OCI-LY7 (cell line): ENCODE results near the gene OLFML2B. TPM values are rescaled to one million over a fixed set of nuclear protein-coding genes. Genes with fewer than 3 reads are reported as not detected.

Experiments
- BruUV-seq: library from RNA; stranded (reverse); fragments of 400-500 nt; replicated peaks from 2 replicates; lab custom pipeline; 2021; lab: Mats Ljungman, UMichigan
- CTCF ChIA-PET: fragments of 300-600 bp; sonication (Branson Sonifier 250); formaldehyde crosslinking; loops from one replicate; lab custom pipeline; 2022; ENCODE audit warnings: antibody characterized with exemption; ENCODE audit not compliant: unreplicated experiment; lab: Charles Lee
- POLR2A ChIA-PET: fragments of 300-600 bp; sonication (Branson Sonifier 250); formaldehyde crosslinking; loops from one replicate; lab custom pipeline; 2022; ENCODE audit warnings: antibody characterized with exemption; lab: Charles Lee
- DNase-seq: peaks from one replicate; pipeline ENCODE4 v3.0.0-alpha.2; 2015; ENCODE audit warnings: low spot score
- H2AFZ ChIP-seq: fragments of 200-600 bp; sonication (generic), shearing (Covaris generic); 2 replicates; pipeline ENCODE4 v1.6.1; 2014; ENCODE audit warnings: mild to moderate bottlenecking, antibody characterized with exemption, low read length, moderate library complexity
- H3K27ac ChIP-seq: fragments of 200-600 bp; sonication (generic); 2 replicates; pipeline ENCODE4 v1.5.1; 2014; ENCODE audit warnings: mixed run types, low read depth, mild to moderate bottlenecking, moderate library complexity, low read length, inconsistent platforms; ENCODE audit not compliant: poor library complexity, severe bottlenecking
- H3K36me3 ChIP-seq: fragments of 200-600 bp; sonication (generic); 2 replicates; pipeline ENCODE4 v1.6.1; 2014; ENCODE audit warnings: mild to moderate bottlenecking, antibody characterized with exemption, low read length, moderate library complexity, mixed read lengths; ENCODE audit not compliant: insufficient read depth
- H3K4me1 ChIP-seq: fragments of 200-600 bp; sonication (generic); 2 replicates; pipeline ENCODE4 v1.5.1; 2014; ENCODE audit warnings: mild to moderate bottlenecking, low read length; ENCODE audit not compliant: insufficient read depth, poor library complexity, severe bottlenecking
- H3K4me2 ChIP-seq: fragments of 200-600 bp; sonication (generic); 2 replicates; pipeline ENCODE4 v1.6.1; 2014; ENCODE audit warnings: mild to moderate bottlenecking, low read length
- H3K4me3 ChIP-seq: fragments of 200-600 bp; sonication (generic); 2 replicates; pipeline ENCODE4 v1.5.1; 2014; ENCODE audit warnings: mild to moderate bottlenecking, low read depth, low read length; ENCODE audit not compliant: poor library complexity, severe bottlenecking
- H3K79me2 ChIP-seq: fragments of 200-600 bp; sonication (generic); 2 replicates; pipeline ENCODE4 v1.6.1; 2016; ENCODE audit warnings: low read depth, mild to moderate bottlenecking, low read length, moderate library complexity, mixed read lengths; ENCODE audit not compliant: insufficient read depth
- H3K9me2 ChIP-seq: fragments of 200-600 bp; sonication (generic); 2 replicates; pipeline ENCODE4 v1.6.1; 2016; ENCODE audit warnings: mild to moderate bottlenecking, low read length, mixed read lengths; ENCODE audit not compliant: insufficient read depth
- H3K9me3 ChIP-seq: fragments of 200-600 bp; sonication (generic); 2 replicates; pipeline ENCODE4 v1.6.1; 2014; ENCODE audit warnings: mild to moderate bottlenecking, mixed run types, low read length, mixed read lengths
- H4K20me1 ChIP-seq: fragments of 200-600 bp; sonication (generic); 2 replicates; pipeline ENCODE4 v1.6.1; 2014; ENCODE audit warnings: mild to moderate bottlenecking, antibody characterized with exemption, low read length, moderate library complexity, mixed read lengths; ENCODE audit not compliant: insufficient read depth
- CTCF ChIP-seq: fragments of 200-600 bp; sonication (generic); conservative IDR thresholded peaks from 2 replicates; pipeline ENCODE4 v1.5.1; 2014; ENCODE audit warnings: mild to moderate bottlenecking, antibody characterized with exemption, low read length, moderate library complexity, mixed read lengths
- EZH2phosphoT487 ChIP-seq: fragments of 200-600 bp; sonication (generic); IDR thresholded peaks from 2 replicates; pipeline ENCODE4 v1.6.1; 2018; ENCODE audit warnings: low read depth, borderline replicate concordance, mild to moderate bottlenecking, mixed run types, antibody characterized with exemption, low read length, moderate library complexity, mixed read lengths
- intact Hi-C: fragments of 100-400 bp; cut with micrococcal nuclease; formaldehyde crosslinking; loops from one replicate; pipeline ENCODE4 v1.10.0; 2022; ENCODE audit not compliant: unreplicated experiment
- total RNA-seq, 2 experiments: library from RNA; depleted of rRNA in 1 of 2; stranded (reverse); fragments of >200 nt in 1 of 2; shearing (Covaris generic) in 1 of 2; gene quantifications; 2 replicates each; pipeline ENCODE4 v1.2.3, GENCODE V29; 2014 to 2022

Gene OLFML2B
- total RNA-seq, 2 experiments from 2014 or later: not detected

- intact Hi-C loops: no loop called here
- no peak for DNase-seq
- CTCF ChIA-PET: no interaction called here
- Histone ChIP-seq H3K27ac (no peak overlapping the region), H3K9me2 (no peaks in the 10 kb centered on the region), H3K9me3 (no peaks in the 10 kb centered on the region), H3K79me2 (no peaks in the 10 kb centered on the region), H3K4me2 (no peak overlapping the region), H3K4me3 (no peak overlapping the region), H3K4me1 (no peaks in the 10 kb centered on the region), H3K36me3 (no peaks in the 10 kb centered on the region), H4K20me1 (no peaks in the 10 kb centered on the region), H2AFZ (no peak overlapping the region)
- BruUV-seq: no TSS peak
- POLR2A ChIA-PET: no interaction called here
- TF ChIP-seq EZH2phosphoT487 (no peak), CTCF (no peak)
Measured at GRCh38 chr1:161972828-161973227, 50.8 kb downstream of the OLFML2B start.

- CTCF ChIA-PET: no interaction called here
Measured at GRCh38 chr1:161970633-161971032, 53.0 kb downstream of the OLFML2B start.

GRCh38 chr1:161970036-161970435 is 53.6 kb downstream of the OLFML2B start:
- no TSS peak for BruUV-seq
- Histone ChIP-seq H3K4me2 (no peak overlapping the region), H3K9me3 (no peaks in the 10 kb centered on the region), H2AFZ (no peak overlapping the region), H3K4me1 (no peaks in the 10 kb centered on the region), H3K9me2 (no peaks in the 10 kb centered on the region), H4K20me1 (no peaks in the 10 kb centered on the region), H3K79me2 (no peaks in the 10 kb centered on the region), H3K4me3 (no peak overlapping the region), H3K27ac (no peak overlapping the region), H3K36me3 (no peaks in the 10 kb centered on the region)
- POLR2A ChIA-PET: no interaction called here
- CTCF ChIA-PET: no interaction called here
- TF ChIP-seq EZH2phosphoT487: no peak
- no peak for TF ChIP-seq CTCF
- DNase-seq: no peak
- intact Hi-C loops: no loop called here

More at GRCh38 chr1:161970633-161971032, 53.0 kb downstream of the OLFML2B start:
- no peak overlapping the region for H3K4me3 ChIP-seq
- H2AFZ ChIP-seq: no peak overlapping the region
- POLR2A ChIA-PET: no interaction called here
- DNase-seq: no peak
- no TSS peak for BruUV-seq
- no peaks in the 10 kb centered on the region for H3K9me2 ChIP-seq
- no peaks in the 10 kb centered on the region for H3K36me3 ChIP-seq
- H3K4me2 ChIP-seq: no peak overlapping the region
- H3K27ac ChIP-seq: no peak overlapping the region
- intact Hi-C loops: no loop called here
- H3K79me2 ChIP-seq: no peaks in the 10 kb centered on the region
- no peaks in the 10 kb centered on the region for H4K20me1 ChIP-seq
- H3K9me3 ChIP-seq: no peaks in the 10 kb centered on the region
- no peaks in the 10 kb centered on the region for H3K4me1 ChIP-seq
- TF ChIP-seq EZH2phosphoT487 (no peak), CTCF (no peak)
